ENCODE results near the gene GPR55. TPM values are rescaled to one million over a fixed set of nuclear protein-coding genes. Genes with fewer than 3 reads are reported as not detected.
"Not testable (repeated sequence)": the region's sequence is repeated elsewhere in the genome, so short reads cannot be mapped to it uniquely, and the experiment has no call there.

GPR55 gene
- total RNA-seq, 1 donor from 2014 or later = not detected

- DNase-seq (no peak), ATAC-seq (ENCODE audit: poor library complexity) (no peak)
- intact Hi-C loops (cut with DNase I) = no loop called here
Observed at GRCh38 chr2:230939066-230939591, 14.1 kb upstream of the GPR55 start.

- ATAC-seq (ENCODE audit: poor library complexity) (no peak), DNase-seq (no peak)
- intact Hi-C loops (cut with DNase I) = no loop called here
Observed at GRCh38 chr2:230938516-230939065, 13.5 kb upstream of the GPR55 start.

DNA sequence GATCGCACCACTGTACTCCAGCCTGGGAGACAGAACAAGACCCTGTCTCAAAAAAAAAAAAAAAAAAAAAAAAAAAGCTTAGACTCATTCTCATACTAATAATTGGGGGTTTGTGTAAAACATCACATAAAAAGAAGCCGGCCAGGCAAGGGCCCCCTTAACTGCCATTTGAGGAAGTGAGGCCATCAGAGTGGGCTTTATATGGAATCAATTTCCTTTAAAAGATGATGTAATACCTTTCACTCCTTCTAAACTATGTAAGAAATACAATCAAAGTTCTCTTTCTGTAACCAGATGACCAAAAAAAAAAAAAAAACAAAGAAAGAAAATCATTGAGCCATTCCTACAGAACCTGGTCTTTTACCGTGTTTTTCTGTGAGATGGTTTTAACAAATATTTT is 13.1 kb upstream of the GPR55 start:
- peak; percentile 17 for DNase-seq
- no peak for ATAC-seq (ENCODE audit: poor library complexity)
- intact Hi-C loops (cut with DNase I) = no loop called here

DNA sequence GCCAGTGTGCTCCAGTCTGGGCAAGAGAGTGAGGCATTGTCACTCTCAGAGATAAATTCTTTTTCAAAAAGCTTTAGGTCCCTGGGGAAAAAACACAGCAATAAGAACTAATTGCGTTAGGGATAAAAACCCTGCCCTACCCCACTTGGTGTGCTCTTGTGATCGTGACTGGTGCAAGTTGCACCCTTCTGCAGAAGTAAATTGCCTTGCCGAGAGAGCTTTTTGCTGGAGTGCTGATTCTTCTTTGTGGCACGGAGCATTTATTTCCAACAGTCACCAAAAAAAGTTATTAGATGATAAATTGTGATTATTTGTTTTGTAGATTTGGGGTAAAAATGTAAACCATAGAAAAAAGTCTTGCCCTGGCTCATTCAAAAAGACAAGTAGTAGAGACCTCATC is 12.3 kb upstream of the GPR55 start:
- DNase-seq (no peak), ATAC-seq (ENCODE audit: poor library complexity) (no peak)
- intact Hi-C loops (cut with DNase I) = no loop called here

- DNase-seq; ATAC-seq (ENCODE audit: poor library complexity); intact Hi-C loops (cut with DNase I): not testable (repeated sequence)
Observed at GRCh38 chr2:230936243-230936642, 11.2 kb upstream of the GPR55 start.

DNA sequence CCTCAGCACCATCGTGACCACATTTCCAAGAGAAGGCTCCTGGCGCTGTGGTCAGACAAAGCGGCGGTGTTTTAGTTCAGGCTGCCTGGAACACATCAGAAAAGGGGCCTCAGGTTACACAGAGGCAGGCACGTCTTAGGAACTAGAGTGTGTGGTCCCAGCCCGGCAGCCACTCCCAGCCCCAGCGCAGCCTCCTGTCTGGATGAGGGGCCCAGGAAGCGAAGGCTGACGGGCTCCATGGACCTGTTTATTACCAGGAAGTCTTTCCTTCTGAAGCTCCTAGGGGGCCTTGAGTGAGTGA is 10.0 kb upstream of the GPR55 start:
- intact Hi-C loops (cut with DNase I) = no loop called here
- ATAC-seq (ENCODE audit: poor library complexity) (no peak), DNase-seq (no peak)

DNA sequence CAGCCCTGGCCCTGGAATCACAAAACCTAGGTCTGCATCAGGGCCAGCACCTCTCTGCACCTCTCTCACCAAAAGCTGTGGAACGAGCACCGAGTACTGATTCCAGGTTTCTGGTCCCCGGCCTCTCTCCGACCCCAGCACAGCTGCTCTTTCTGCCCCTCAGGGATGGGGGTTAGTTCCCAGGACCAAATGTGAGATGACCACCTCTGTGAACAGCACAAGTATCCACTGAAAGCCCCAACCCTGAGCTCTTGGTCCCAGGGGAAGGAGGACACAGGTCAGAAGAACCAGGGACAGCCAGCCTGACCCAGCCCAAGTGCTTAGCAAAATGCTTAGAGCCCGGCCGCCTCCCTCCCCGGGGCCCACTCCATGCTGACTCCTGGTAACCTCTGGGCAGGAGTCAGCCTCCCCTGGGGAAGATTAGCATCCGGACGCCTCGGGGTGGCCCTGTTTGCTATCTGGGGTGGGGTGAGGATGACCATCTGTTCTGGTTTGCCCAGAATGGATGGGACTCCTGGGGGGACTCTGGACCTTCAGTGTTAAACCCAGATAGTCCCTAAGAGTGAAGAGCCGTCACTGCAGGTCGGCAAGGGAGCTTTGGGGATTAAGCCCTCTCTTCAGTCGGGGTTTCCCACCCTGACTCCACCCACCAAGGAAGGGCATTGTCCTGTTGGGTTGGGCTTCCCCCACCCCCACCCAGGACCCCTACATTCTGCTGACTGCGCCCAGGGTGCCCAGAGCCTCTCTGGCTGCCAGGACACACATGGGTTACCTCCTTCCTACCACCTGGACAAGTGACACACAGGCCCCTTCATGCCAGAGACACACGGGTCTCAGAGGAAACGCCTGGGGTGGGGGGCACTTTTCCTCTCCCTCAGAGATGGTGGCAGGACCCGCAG is 9.4 kb upstream of the GPR55 start:
- ATAC-seq (ENCODE audit: poor library complexity) = no peak
- DNase-seq = peak; percentile 33

DNA sequence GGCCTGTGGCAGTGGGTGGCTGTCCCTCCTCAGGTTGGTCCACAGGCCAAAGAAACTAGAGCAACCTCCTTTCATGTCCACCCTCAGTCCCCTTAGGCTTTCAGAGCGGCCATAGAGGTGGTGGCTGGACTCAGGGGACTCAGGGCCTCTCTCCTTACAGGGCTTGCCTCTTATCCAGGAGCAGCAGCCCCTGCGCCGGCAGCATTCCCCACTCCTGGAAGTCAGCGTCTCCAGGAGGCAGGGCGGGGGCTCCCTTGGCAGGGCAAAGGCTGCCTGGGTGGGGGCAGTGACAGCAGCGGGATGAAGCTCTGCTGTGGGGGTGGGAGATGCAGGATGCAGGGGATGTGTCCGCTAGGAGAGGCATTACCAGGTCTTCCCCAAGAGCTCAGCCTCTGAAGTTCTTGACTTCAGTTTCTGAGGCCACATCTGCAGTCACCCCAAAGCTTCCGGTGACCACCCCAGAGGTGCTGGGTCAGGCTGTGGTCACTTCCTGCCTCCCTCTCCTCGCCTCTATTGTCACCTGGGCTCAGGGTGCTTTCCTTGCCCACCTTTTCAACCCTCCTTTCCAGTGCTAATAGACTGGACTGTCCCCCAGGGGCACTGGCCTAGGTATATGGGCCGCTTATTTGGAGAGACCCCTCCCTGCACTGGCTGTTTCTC is 8.6 kb upstream of the GPR55 start:
- no peak for ATAC-seq (ENCODE audit: poor library complexity)
- intact Hi-C loops (cut with DNase I) = no loop called here
- DNase-seq = no peak

More for the DNA sequence above, 9.4 kb upstream of the GPR55 start:
- intact Hi-C loops (cut with DNase I) = no loop called here

DNA sequence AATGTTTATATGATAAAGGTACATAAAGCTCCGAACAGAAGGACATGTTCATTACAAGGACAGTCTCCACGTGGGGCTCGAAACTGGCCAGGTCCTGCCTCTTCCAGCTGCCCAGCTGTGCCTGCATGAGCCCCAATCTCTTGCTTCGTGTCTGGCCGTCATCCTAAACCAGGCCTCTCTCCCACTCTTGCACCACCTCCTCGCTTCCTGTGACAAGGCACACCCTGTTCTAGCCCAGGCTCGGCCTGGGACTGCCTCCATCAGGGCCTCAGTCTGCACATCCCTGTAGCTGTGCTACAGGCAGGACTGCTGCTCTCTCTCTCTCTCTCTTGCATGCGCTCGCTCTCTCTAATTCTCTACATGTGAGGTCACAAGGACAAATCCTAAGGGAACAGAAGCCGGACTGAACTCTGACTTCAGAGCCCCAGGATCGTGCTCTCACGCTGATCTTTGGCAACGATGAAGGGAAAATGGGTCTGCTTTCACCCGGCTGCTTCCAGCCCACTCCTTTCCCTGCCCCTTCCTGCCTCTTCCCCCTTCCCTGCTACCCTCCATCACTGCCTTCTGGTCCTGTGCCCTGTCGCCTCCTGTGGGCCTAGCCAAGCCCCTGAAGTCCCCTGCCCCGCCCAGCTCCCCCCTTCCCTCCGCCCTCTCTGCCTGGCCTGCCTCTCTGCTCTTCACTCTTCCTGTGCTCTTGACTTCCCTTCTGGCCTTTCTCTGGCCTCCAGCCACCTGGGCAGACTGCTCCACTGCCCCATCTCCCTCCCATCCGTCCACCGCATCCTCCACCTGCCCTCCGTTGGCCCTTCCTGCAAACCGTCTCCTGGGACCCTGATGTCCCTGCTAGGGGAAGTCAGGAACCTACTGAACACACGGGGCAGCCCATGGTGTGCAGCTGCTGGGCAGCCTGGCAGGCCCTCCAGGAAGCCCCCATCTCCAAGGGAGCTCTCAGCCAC is 7.8 kb upstream of the GPR55 start:
- intact Hi-C loops (cut with DNase I) = no loop called here
- peak; percentile 97 for ATAC-seq (ENCODE audit: poor library complexity)
- DNase-seq = peak; percentile 86

DNA sequence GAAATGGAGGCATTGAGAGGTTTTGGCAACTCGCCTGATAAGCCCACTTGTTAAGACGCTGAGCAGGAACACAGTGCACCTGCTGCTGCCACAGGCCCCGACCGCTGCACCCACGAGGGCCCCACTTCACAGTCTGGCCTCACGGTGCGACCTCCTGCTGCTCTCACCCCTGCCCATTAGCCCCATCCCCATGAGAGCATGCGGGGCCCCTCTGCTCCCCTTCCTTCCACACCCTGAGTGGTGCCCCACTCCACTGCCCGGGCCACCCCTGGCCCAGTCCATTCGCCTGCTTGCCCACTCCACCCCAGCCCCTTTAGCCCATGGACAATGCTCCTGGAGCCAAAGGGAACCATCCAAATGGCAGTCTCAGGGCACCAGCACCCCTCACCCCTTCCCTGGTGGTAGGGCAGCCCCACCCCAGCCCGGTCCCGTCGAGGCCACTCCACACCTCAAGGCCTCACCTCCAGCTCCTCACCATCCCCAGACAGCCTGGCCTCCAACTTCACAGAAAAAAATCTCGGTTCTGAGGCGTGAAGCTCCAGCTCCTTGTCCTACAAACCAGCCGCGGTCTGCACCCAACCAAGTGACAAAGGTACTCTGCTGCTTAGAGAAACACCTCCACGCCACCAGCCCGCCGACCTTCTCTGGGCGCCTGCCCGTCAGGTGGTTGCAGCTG is 6.7 kb upstream of the GPR55 start:
- intact Hi-C loops (cut with DNase I) = no loop called here
- DNase-seq (no peak), ATAC-seq (ENCODE audit: poor library complexity) (no peak)

DNA sequence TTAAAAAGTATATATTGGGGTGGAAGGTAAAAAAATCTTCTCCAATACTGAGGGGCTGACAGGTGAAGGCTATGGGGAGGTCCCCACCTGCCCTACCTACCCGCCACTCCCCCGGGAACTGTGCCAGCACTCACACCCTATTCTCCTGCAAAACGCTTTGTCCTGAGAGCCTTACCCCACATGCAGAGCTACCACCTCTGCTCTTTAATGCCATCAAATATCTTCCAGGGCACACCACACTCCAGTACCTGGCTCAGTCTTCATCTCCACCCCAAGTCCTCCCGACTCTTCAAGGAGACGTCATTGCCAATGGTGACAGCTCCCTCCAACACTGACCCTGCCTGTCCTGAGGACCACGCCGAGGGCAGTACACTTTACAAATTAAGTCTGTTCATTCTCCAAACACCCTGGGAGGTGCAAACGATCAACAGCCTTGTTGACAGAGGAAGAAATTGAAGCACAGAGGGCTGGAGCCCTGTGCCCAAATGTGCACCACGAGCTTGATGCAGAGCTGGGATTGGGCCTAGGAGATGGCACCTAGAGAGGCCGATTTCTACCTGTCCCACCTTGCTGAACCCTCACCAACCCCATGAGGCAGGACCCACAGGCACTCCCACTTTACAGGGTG is 6.0 kb upstream of the GPR55 start:
- DNase-seq = no peak
- intact Hi-C loops (cut with DNase I) = no loop called here
- ATAC-seq (ENCODE audit: poor library complexity) = no peak

- intact Hi-C loops (cut with DNase I) = no loop called here
- DNase-seq (no peak), ATAC-seq (ENCODE audit: poor library complexity) (no peak)
Observed at GRCh38 chr2:230930149-230930780, 5.2 kb upstream of the GPR55 start.

DNA sequence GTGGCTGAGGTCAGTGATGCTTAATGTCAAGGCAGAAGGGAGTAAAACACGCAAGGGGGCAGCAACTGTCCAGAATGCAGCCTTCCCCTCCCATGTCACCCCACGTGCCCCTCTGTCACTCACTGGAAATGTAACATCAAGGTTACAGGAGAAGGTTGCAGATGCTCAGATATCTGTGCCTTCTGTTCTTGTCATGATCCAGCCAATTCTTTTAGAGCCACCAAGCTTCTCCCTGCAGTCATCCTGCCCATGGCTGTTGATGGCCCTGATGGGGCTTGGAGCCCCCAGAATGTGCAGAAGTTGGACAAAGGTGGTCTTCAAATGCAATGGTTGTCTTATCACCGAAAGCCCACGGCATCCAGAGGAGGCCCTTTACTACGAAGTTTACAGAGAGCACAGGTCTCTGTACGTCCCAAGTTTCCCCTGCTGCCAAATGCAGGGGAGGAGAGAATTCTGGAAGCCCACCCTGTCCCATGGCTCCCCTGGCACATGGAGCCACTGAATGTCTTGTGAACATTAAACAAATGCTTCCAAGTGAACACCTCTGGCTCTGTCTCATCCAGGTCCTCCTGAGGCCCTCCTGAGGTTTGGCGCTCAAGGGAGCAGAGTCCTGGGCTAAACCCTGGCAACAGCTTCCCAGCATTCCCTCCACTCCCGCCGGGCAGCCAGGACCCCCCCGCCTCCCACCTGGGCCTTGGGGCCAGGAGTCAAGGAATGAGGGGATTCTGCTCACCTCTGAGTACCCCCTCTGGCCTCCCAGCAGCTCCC is 4.5 kb upstream of the GPR55 start:
- intact Hi-C loops (cut with DNase I) = no loop called here
- ATAC-seq (ENCODE audit: poor library complexity) = no peak
- no peak for DNase-seq

- DNase-seq = no peak
- ATAC-seq (ENCODE audit: poor library complexity) = no peak
- intact Hi-C loops (cut with DNase I) = no loop called here
Observed at GRCh38 chr2:230928701-230929380, 3.8 kb upstream of the GPR55 start.

DNA sequence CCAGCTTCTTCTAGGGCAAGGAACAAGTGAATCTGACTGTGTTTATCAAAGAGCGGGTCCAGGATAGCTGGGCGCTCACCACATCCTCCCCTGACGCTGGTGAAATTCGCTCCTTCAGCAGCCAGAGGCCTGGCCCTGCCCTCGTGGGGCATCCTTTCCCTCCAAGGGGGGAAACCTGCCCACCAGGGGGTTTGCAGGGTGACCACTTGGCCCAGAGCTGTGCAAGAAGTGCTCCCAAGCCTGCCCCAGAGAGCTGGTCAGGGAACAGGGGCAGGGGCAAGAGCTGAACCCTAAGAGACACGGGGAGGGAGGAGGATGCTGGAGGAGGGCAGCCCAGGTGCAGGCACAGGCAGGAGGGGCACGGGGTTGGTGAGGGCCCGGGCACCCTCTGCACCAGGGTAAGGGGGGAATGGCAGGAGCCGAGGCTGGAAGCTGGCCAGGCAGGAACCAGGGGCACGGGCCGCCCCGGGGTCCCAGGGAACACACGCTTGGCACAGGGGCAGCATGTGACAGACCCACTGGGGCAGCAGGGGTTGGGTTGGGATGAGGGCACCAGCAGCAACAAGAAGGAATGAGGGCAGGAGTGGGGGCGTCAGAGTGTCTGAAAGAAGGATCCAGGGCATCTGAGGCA is 2.8 kb upstream of the GPR55 start:
- intact Hi-C loops (cut with DNase I) = no loop called here
- no peak for ATAC-seq (ENCODE audit: poor library complexity)
- DNase-seq = no peak
